ENCODE data around the gene ADAM30.
A peak's percentile ranks its signal among the peaks of the same experiment; 100 is the strongest.

Gene ADAM30

DNA sequence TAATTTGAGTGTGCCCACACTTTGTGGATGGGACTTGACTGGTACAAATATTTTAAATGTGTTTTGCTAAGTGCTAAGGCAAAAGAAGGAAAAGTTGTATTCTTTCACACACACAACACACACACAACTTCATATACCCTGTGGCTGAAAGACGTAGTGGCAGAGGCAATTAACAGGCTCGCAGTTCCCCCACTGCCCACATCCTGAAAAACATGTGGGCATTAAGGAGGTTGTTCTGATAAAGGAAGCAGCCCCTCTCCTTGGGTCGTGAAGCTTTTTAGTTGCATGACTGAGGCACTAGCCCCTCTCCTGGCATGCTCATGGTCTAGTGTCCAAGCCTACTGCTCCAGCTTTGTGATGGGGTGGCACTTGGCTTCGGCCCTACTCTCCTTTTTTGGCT is 14.3 kb upstream of the ADAM30 start:
- ChIA-PET CTCF (interaction anchor here (0.7 to 1.0 kb wide), 2 partner anchors 55 to 299 kb away, joined by 5 to 7 read pairs; no protein-coding TSS in a partner anchor), POLR2A (interaction anchor here (0.5 kb wide), 1 partner anchor 33 kb away, joined by 3 read pairs; no protein-coding TSS in a partner anchor)
- no peaks in the 10 kb centered on the region for H3K9me3 ChIP-seq (ENCODE audit: control insufficient read depth, insufficient read depth, low read depth, low read length)
- peaks cover 3 to 34% of the 10 kb centered on the region in 2 experiments; a peak in 1 of 3 replicates for H3K36me3 ChIP-seq (ENCODE audit: control insufficient read depth in 2 of 2, insufficient read depth in 1 of 2, low read length in 2 of 2)
- TF ChIP-seq KLF9 (tag by site-specific recombination; IDR thresholded peaks at IDR 0.05; ENCODE audit: low read depth) (no peak), ZNF239 (tag by site-specific recombination; IDR thresholded peaks at IDR 0.05) (no peak), ZSCAN16 (tag by site-specific recombination; IDR thresholded peaks at IDR 0.05) (no peak), BCL11A (tag by site-specific recombination; IDR thresholded peaks at IDR 0.05; ENCODE audit: low read depth) (no peak), KLF1 (tag by site-specific recombination; IDR thresholded peaks at IDR 0.05) (no peak), ZNF341 (tag by site-specific recombination; IDR thresholded peaks at IDR 0.05; ENCODE audit: low read depth) (no peak), ZNF350 (tag by site-specific recombination; IDR thresholded peaks at IDR 0.05) (no peak), ZNF146 (tag by site-specific recombination; IDR thresholded peaks at IDR 0.05) (no peak), ZNF37A (tag by site-specific recombination; IDR thresholded peaks at IDR 0.05) (no peak)
- TF ChIP-seq, protein P1, sequence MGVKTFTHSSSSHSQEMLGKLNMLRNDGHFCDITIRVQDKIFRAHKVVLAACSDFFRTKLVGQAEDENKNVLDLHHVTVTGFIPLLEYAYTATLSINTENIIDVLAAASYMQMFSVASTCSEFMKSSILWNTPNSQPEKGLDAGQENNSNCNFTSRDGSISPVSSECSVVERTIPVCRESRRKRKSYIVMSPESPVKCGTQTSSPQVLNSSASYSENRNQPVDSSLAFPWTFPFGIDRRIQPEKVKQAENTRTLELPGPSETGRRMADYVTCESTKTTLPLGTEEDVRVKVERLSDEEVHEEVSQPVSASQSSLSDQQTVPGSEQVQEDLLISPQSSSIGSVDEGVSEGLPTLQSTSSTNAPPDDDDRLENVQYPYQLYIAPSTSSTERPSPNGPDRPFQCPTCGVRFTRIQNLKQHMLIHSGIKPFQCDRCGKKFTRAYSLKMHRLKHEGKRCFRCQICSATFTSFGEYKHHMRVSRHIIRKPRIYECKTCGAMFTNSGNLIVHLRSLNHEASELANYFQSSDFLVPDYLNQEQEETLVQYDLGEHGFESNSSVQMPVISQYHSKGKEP (tag by site-specific recombination; IDR thresholded peaks at IDR 0.05), result no peak
- TF ChIP-seq, protein P2, sequence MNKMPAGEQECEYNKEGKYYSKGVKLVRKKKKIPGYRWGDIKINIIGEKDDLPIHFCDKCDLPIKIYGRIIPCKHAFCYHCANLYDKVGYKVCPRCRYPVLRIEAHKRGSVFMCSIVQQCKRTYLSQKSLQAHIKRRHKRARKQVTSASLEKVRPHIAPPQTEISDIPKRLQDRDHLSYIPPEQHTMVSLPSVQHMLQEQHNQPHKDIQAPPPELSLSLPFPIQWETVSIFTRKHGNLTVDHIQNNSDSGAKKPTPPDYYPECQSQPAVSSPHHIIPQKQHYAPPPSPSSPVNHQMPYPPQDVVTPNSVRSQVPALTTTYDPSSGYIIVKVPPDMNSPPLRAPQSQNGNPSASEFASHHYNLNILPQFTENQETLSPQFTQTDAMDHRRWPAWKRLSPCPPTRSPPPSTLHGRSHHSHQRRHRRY (tag by site-specific recombination; IDR thresholded peaks at IDR 0.05), result no peak
- TF ChIP-seq, protein P3, sequence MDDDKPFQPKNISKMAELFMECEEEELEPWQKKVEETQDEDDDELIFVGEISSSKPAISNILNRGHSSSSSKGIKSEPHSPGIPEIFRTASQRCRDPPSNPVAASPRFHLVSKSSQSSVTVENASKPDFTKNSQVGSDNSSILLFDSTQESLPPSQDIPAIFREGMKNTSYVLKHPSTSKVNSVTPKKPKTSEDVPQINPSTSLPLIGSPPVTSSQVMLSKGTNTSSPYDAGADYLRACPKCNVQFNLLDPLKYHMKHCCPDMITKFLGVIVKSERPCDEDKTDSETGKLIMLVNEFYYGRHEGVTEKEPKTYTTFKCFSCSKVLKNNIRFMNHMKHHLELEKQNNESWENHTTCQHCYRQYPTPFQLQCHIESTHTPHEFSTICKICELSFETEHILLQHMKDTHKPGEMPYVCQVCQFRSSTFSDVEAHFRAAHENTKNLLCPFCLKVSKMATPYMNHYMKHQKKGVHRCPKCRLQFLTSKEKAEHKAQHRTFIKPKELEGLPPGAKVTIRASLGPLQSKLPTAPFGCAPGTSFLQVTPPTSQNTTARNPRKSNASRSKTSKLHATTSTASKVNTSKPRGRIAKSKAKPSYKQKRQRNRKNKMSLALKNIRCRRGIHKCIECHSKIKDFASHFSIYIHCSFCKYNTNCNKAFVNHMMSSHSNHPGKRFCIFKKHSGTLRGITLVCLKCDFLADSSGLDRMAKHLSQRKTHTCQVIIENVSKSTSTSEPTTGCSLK (tag by site-specific recombination; IDR thresholded peaks at IDR 0.05), result no peak
- TF ChIP-seq, protein P4, sequence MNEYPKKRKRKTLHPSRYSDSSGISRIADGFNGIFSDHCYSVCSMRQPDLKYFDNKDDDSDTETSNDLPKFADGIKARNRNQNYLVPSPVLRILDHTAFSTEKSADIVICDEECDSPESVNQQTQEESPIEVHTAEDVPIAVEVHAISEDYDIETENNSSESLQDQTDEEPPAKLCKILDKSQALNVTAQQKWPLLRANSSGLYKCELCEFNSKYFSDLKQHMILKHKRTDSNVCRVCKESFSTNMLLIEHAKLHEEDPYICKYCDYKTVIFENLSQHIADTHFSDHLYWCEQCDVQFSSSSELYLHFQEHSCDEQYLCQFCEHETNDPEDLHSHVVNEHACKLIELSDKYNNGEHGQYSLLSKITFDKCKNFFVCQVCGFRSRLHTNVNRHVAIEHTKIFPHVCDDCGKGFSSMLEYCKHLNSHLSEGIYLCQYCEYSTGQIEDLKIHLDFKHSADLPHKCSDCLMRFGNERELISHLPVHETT (tag by site-specific recombination; IDR thresholded peaks at IDR 0.05), result no peak
- H3K4me1 ChIP-seq (ENCODE audit: control insufficient read depth, insufficient read depth, low read length), result no peaks in the 10 kb centered on the region
- no peak overlapping the region for H3K4me3 ChIP-seq (ENCODE audit: low read depth, low read length)
- H3K27ac ChIP-seq (ENCODE audit: extremely low read depth, low read depth, low read length), result no peak overlapping the region

DNA sequence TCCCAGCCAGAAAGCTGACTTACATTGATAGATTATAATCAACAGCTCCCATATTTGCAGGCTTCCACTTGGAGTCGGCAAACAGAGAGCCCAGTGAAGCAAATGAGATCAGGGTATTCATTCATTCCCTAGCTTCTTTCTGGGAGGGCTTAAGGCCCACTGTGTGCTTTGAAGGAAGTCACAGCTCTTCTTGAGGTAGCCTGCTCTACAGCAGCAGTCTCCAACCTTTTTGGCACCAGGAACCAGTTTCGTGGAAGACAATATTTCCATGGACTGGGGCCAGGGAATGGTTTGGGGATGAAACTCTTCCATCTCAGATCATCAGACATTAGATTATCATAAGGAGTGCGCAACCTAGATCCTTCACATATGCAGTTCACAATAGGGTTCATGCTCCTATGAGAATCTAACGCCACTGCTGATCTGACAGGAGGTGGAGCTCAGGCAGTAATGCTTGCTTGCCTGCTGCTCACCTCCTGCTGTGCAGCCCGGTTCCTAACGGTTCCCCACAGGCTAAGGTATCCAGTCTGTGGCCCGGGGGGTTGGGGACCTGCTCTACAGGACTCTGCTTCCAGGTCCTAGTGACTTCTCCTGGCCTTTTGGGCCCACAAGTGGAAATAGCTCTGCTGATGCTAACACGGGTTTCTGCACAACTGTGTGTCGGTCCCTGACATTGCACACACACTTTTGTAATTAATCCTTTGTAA is 13.7 kb upstream of the ADAM30 start:
- H3K4me3 ChIP-seq (ENCODE audit: low read depth, low read length), result no peak overlapping the region
- POLR2A ChIA-PET, result no interaction called here
- CTCF ChIA-PET, result interaction anchor here (1.0 kb wide), 1 partner anchor 56 kb away, joined by 7 read pairs; no protein-coding TSS in a partner anchor
- H3K4me1 ChIP-seq (ENCODE audit: control insufficient read depth, insufficient read depth, low read length), result no peaks in the 10 kb centered on the region
- H3K9me3 ChIP-seq (ENCODE audit: control insufficient read depth, insufficient read depth, low read depth, low read length), result no peaks in the 10 kb centered on the region
- TF ChIP-seq, protein P5, sequence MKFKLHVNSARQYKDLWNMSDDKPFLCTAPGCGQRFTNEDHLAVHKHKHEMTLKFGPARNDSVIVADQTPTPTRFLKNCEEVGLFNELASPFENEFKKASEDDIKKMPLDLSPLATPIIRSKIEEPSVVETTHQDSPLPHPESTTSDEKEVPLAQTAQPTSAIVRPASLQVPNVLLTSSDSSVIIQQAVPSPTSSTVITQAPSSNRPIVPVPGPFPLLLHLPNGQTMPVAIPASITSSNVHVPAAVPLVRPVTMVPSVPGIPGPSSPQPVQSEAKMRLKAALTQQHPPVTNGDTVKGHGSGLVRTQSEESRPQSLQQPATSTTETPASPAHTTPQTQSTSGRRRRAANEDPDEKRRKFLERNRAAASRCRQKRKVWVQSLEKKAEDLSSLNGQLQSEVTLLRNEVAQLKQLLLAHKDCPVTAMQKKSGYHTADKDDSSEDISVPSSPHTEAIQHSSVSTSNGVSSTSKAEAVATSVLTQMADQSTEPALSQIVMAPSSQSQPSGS (tag by site-specific recombination; IDR thresholded peaks at IDR 0.05; ENCODE audit: low read depth), result no peak
- TF ChIP-seq ZIC2 (tag by site-specific recombination; IDR thresholded peaks at IDR 0.05), result peak; percentile 87
- H3K36me3 ChIP-seq (ENCODE audit: control insufficient read depth in 2 of 2, insufficient read depth in 1 of 2, low read length in 2 of 2), result peaks cover under 1 to 28% of the 10 kb centered on the region in 2 experiments; a peak in 1 of 3 replicates
- H3K27ac ChIP-seq (ENCODE audit: extremely low read depth, low read depth, low read length), result no peak overlapping the region

Measured in HEK293 (cell line).